C4-2B (cell line): ENCODE data around the gene TARP.

Experiments used
- ZFX ChIP-seq: fragments of 450-650 bp; IDR thresholded peaks from 2 replicates; pipeline ENCODE4 v1.6.1; 2017
- TF ChIP-seq, protein P1 (sequence below): fragments of 450-650 bp; conservative IDR thresholded peaks from 2 replicates; pipeline ENCODE4 v1.5.1; 2017; ENCODE audit warnings: mild to moderate bottlenecking

DNA sequence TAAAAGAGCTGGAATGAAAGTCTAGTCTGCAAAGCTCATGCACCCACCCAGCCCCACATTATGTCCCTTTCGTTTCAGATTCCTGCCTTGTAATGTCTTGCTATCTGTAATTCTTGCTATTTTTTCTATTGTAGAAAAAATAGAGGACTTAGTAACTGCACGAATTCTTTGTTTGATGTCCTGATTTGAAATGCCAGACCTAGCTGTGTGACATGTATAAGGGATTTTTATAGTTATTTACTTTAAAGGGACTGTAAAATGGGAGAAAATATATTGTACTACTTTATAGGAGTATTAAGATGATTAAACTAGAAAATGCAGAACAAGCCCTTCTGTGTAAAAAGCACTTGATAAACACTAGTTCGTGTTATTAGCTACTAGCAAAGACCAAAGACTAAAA, 32.4 kb downstream of the TARP start:
- TF ChIP-seq, protein P1, sequence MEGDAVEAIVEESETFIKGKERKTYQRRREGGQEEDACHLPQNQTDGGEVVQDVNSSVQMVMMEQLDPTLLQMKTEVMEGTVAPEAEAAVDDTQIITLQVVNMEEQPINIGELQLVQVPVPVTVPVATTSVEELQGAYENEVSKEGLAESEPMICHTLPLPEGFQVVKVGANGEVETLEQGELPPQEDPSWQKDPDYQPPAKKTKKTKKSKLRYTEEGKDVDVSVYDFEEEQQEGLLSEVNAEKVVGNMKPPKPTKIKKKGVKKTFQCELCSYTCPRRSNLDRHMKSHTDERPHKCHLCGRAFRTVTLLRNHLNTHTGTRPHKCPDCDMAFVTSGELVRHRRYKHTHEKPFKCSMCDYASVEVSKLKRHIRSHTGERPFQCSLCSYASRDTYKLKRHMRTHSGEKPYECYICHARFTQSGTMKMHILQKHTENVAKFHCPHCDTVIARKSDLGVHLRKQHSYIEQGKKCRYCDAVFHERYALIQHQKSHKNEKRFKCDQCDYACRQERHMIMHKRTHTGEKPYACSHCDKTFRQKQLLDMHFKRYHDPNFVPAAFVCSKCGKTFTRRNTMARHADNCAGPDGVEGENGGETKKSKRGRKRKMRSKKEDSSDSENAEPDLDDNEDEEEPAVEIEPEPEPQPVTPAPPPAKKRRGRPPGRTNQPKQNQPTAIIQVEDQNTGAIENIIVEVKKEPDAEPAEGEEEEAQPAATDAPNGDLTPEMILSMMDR: no peak
- TF ChIP-seq ZFX: no peak
